HepG2 (cell line): ENCODE data around the gene LIFR. TPM values are rescaled to one million over a fixed set of nuclear protein-coding genes. Genes with fewer than 3 reads are reported as not detected.

Experiments
- ARID4A ChIP-seq: sonication (generic); formaldehyde crosslinking; IDR thresholded peaks from 2 replicates; pipeline ENCODE4 v1.5.0; 2020; ENCODE audit warnings: mild to moderate bottlenecking, missing genetic modification reagents, borderline replicate concordance
- CREM ChIP-seq, 2 experiments: sonication (generic) in 1 of 2; formaldehyde crosslinking in 1 of 2; IDR thresholded peaks; 2 replicates each; pipeline versions ENCODE4 v1.4.0 to v1.6.1; 2016 to 2020; ENCODE audit warnings: antibody characterized with exemption in 1 of 2, mild to moderate bottlenecking in 1 of 2, missing genetic modification reagents in 1 of 2
- DNMT3B ChIP-seq: conservative IDR thresholded peaks from 2 replicates; pipeline ENCODE4 v1.6.1; 2016; ENCODE audit warnings: missing biosample characterization, control low read depth
- FOXK1 ChIP-seq: sonication (generic); formaldehyde crosslinking; IDR thresholded peaks from 2 replicates; pipeline ENCODE4 v1.4.0; 2020; ENCODE audit warnings: low read depth, missing genetic modification reagents, borderline replicate concordance
- HOXA5 ChIP-seq: sonication (generic); formaldehyde crosslinking; IDR thresholded peaks from 2 replicates; pipeline ENCODE4 v1.4.0; 2020; ENCODE audit warnings: missing genetic modification reagents
- IRF1 ChIP-seq: sonication (generic); formaldehyde crosslinking; IDR thresholded peaks from 2 replicates; pipeline ENCODE4 v1.4.0; 2020; ENCODE audit warnings: low read depth, mild to moderate bottlenecking, missing genetic modification reagents
- MEIS1 ChIP-seq: sonication (generic); formaldehyde crosslinking; IDR thresholded peaks from 2 replicates; pipeline ENCODE4 v1.9.0; 2021; ENCODE audit warnings: mild to moderate bottlenecking, missing genetic modification reagents, moderate library complexity, borderline replicate concordance
- MEIS2 ChIP-seq: sonication (generic); formaldehyde crosslinking; IDR thresholded peaks from 2 replicates; pipeline ENCODE4 v1.9.0; 2021; ENCODE audit warnings: mild to moderate bottlenecking, missing genetic modification reagents
- MNT ChIP-seq: fragments of 450-650 bp; IDR thresholded peaks from 2 replicates; pipeline ENCODE4 v1.6.1; 2016
- POGZ ChIP-seq: sonication (generic); formaldehyde crosslinking; IDR thresholded peaks from 2 replicates; pipeline ENCODE4 v1.4.0; 2020; ENCODE audit warnings: mild to moderate bottlenecking, missing genetic modification reagents
- RARG ChIP-seq: sonication (generic); formaldehyde crosslinking; IDR thresholded peaks from 2 replicates; pipeline ENCODE4 v1.4.0; 2020; ENCODE audit warnings: low read depth, mild to moderate bottlenecking, missing genetic modification reagents
- REST ChIP-seq, 2 experiments: IDR thresholded peaks; 2 replicates each; pipeline ENCODE4 v1.6.1; 2011 to 2012; ENCODE audit warnings: low read length in 2 of 2, borderline replicate concordance in 1 of 2, low read depth in 1 of 2, mild to moderate bottlenecking in 1 of 2, moderate library complexity in 1 of 2
- RFX5 ChIP-seq: IDR thresholded peaks from 2 replicates; pipeline ENCODE4 v1.6.1; 2011; ENCODE audit warnings: low read depth, low read length, improper control_type of control experiment
- RXRA ChIP-seq: sonication (generic); formaldehyde crosslinking; IDR thresholded peaks from 2 replicates; pipeline ENCODE4 v1.5.1; 2020; ENCODE audit warnings: missing genetic modification reagents
- SIN3B ChIP-seq: fragments of 150-350 bp; IDR thresholded peaks from 2 replicates; pipeline ENCODE4 v1.6.1; 2014; ENCODE audit warnings: low read length
- SMAD9 ChIP-seq: sonication (generic); formaldehyde crosslinking; IDR thresholded peaks from 2 replicates; pipeline ENCODE4 v1.5.1; 2020; ENCODE audit warnings: mild to moderate bottlenecking, missing genetic modification reagents
- ZKSCAN5 ChIP-seq: sonication (generic); formaldehyde crosslinking; IDR thresholded peaks from 2 replicates; pipeline ENCODE4 v1.5.1; 2020; ENCODE audit warnings: mild to moderate bottlenecking, missing genetic modification reagents
- ZNF75D ChIP-seq: sonication (generic); formaldehyde crosslinking; IDR thresholded peaks from 2 replicates; pipeline ENCODE4 v1.8.1; 2023; ENCODE audit warnings: missing genetic modification reagents, mild to moderate bottlenecking, borderline replicate concordance
- polyA plus RNA-seq, 8 experiments: library from polyadenylated mRNA; depleted of rRNA in 3 of 8; stranded (reverse) in 7 of 8; unstranded in 1 of 8; fragments of >200 nt; fragmentation: Illumina TruSeq in 4 of 8; extraction: Trizol in 4 of 8; gene quantifications; 2 replicates each; pipeline versions ENCODE4 v1.2.1 to v1.2.3, GENCODE V29; 2011 to 2016; ENCODE audit warnings: low read depth in 4 of 8, missing spikeins in 1 of 8, mixed read lengths in 1 of 8; ENCODE audit not compliant: insufficient read depth in 1 of 8
- total RNA-seq, 5 experiments: library from RNA; depleted of rRNA; stranded (reverse); fragments of >200 nt; fragmentation: Illumina TruSeq; extraction: Trizol; gene quantifications; 2 replicates each; pipeline ENCODE4 v1.2.3, GENCODE V29; 2016; ENCODE audit warnings: low read depth in 1 of 5

The LIFR gene
- total and polyA plus RNA-seq, 2 of the 13 experiments (the other 11 are each of a cell fraction or from before 2014, with no cell fraction given): 6.3 to 25.2 TPM

- TF ChIP-seq ARID4A (CRISPR knock-in tag): peak; percentile 32; the same call in 1 of the 2 replicates
- peak; percentile 89 for TF ChIP-seq CREM (IDR thresholded peaks at IDR 0.05)
- TF ChIP-seq CREM (CRISPR knock-in tag; IDR thresholded peaks at IDR 0.05): no peak
- TF ChIP-seq MEIS2 (CRISPR knock-in tag): peak; percentile 61; the same call in 1 of the 2 replicates
- no peak for TF ChIP-seq SMAD9
- TF ChIP-seq MNT: peak; percentile 56
- no peak for TF ChIP-seq RARG (CRISPR knock-in tag)
- TF ChIP-seq POGZ (CRISPR knock-in tag): peak; percentile 52
- TF ChIP-seq MEIS1 (CRISPR knock-in tag): peak; percentile 44; the same call in 1 of the 2 replicates
- no peak; the same call in 1 of the 2 replicates for TF ChIP-seq RXRA (CRISPR knock-in tag)
- peak; percentile 34; the same call in 1 of the 2 replicates for TF ChIP-seq FOXK1 (CRISPR knock-in tag)
- TF ChIP-seq DNMT3B (CRISPR knock-in tag): no peak
- 0 out of 2 replicates have a peak, but pooled peaks have one; percentile 71 for TF ChIP-seq ZKSCAN5 (CRISPR knock-in tag)
- peak in 1 of 2 experiments; percentile 76; a peak in 1 of 4 replicates for TF ChIP-seq REST (IDR thresholded peaks at IDR 0.05; ENCODE audit: borderline replicate concordance in 1 of 2, low read depth in 1 of 2, low read length in 2 of 2)
- TF ChIP-seq IRF1 (CRISPR knock-in tag): no peak
- 0 out of 2 replicates have a peak, but pooled peaks have one; percentile 45 for TF ChIP-seq HOXA5 (CRISPR knock-in tag)
- TF ChIP-seq SIN3B: 0 out of 2 replicates have a peak, but pooled peaks have one; percentile 38
- no peak for TF ChIP-seq ZNF75D (CRISPR knock-in tag)
- no peak for TF ChIP-seq RFX5
Observed at GRCh38 chr5:38533286-38534155, 22.9 kb downstream of the LIFR start (continued).
